NCI-H1105 (cell line): Measurements from ENCODE around the gene GRAPL.
"Not testable (repeated sequence)": the region's sequence is repeated elsewhere in the genome, so short reads cannot be mapped to it uniquely, and the experiment has no call there.

Source experiments
- DNase-seq: peaks from one replicate; lab custom pipeline; 2025; lab: John Stamatoyannopoulos, UW

Gene GRAPL

GRCh38 chr17:19188870-19189708 is 61.7 kb downstream of the GRAPL start:
- DNase-seq, result not testable (repeated sequence)

- DNase-seq, result not testable (repeated sequence)
Observed at GRCh38 chr17:19189781-19190405, 62.5 kb downstream of the GRAPL start.

- DNase-seq, result not testable (repeated sequence)
Observed at GRCh38 chr17:19196382-19197204, 69.2 kb downstream of the GRAPL start.

GRCh38 chr17:19202448-19202847 is 75.1 kb downstream of the GRAPL start:
- not testable (repeated sequence) for DNase-seq

GRCh38 chr17:19203429-19203828 is 76.0 kb downstream of the GRAPL start:
- DNase-seq, result not testable (repeated sequence)
